HG03460 (cell line): Measurements from ENCODE around the gene PKDCC.
"Not testable (repeated sequence)": the region's sequence is repeated elsewhere in the genome, so short reads cannot be mapped to it uniquely, and the experiment has no call there.

Experiments used
- ATAC-seq: cut with Tn5 transposase; IDR thresholded peaks from one replicate; pipeline ENCODE4 v1.9.1; 2021; ENCODE audit not compliant: unreplicated experiment

The PKDCC gene

DNA sequence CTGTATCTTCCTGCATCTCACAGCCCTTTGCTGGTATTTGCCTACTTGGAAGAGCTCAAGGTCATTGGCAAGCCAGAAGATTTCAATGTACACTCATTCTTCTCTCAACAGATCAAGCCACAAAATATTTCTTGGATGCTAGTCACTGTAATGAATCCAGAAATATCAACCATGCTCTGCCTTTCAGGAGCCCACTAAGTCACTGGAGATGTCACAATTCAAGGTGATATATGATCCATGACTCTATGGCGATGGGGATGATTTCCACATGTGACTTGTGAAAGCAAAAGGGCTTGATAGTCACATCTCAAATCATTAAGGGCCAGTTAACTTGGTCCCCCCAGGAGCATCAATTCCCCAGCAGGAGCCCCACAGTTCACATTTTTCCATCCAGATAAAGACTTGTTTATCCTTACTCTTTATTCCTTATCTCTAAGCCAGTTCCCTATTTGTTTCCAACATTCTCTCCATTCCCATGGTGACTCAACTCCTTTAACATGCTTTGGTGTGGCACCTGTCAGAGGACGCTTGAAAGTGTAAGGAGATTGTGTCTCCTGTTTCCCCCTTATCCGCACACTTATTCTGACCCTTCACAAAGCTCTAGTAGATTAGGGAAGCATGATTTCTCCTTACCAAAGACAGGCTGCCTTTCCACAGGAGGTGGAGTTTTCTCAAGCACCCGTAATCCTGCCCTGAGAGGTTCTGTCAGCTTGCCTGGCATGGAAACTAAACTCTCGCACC lies 15.8 kb downstream of the PKDCC start:
- no peak for ATAC-seq

DNA sequence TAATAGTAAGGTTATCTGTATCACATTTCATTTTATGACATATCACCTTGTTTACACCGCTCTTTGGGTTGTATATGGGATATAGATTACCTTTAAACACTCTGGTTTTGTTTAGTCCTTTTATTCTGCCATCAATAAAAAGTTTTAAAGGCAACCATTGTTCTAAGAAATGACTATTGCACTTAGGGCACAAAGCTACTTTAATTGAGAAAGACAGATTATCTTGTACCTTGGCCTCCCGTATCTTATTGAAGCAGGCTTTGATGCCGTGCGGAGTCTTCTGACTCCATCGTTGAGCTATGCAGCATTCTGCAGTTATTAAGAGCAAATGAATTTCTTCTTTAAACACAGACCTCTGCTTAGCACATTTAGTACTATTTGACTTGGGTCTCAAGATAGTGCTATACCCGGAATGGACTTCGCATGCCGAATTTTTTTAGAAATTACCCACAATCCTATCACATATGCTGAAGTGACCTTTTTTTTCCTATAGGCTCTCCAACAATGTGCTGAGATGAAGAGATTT lies 16.7 kb downstream of the PKDCC start:
- no peak for ATAC-seq

DNA sequence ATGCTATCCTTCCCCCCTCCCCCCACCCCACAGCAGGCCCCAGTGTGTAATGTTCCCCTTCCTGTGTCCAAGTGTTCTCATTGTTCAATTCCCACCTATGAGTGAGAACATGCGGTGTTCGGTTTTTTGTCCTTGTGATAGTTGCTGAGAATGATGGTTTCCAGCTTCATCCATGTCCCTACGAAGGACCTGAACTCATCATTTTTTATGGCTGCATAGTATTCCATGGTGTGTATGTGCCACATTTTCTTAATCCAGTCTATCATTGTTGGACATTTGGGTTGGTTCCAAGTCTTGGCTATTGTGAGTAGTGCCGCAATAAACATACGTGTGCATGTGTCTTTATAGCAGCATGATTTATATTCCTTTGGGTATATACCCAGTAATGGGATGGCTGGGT lies 17.9 kb downstream of the PKDCC start:
- not testable (repeated sequence) for ATAC-seq

DNA sequence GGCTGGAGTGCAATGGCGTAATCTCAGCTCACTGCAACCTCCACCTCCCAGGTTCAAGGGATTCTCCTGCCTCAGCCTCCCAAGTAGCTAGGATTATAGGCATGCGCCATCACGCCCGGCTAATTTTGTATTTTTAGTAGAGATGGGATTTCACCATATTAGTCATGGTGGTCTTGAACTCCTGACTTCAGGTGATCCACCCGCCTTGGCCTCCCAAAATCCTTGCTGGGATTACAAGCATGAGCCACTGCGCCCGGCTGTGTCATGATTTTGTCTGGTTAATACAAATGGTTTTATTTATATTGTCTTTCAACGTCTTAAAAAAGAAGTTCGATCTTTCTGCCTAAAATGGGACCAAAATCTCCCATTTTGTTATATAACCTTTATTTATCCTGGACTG lies 19.2 kb downstream of the PKDCC start:
- ATAC-seq, result not testable (repeated sequence)

DNA sequence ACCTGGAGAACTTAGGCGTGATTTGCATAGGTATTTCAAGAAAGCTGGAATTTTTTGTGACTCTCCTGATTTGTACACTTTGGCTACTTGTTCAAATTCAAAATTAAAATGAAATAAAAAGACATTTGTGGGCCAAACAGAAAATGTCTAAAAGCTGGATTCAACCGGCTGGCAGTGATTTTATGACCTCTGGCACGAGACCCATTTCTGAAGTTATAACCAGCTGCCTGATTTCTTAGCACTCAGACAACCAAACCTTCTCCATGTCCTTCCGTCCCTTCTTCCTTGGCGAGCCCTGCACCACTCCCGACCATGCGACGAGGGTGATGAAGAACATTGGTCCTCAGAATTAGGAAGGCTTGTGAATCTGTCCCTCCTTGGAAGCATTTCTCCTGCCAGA lies 19.7 kb downstream of the PKDCC start:
- ATAC-seq, result no peak

DNA sequence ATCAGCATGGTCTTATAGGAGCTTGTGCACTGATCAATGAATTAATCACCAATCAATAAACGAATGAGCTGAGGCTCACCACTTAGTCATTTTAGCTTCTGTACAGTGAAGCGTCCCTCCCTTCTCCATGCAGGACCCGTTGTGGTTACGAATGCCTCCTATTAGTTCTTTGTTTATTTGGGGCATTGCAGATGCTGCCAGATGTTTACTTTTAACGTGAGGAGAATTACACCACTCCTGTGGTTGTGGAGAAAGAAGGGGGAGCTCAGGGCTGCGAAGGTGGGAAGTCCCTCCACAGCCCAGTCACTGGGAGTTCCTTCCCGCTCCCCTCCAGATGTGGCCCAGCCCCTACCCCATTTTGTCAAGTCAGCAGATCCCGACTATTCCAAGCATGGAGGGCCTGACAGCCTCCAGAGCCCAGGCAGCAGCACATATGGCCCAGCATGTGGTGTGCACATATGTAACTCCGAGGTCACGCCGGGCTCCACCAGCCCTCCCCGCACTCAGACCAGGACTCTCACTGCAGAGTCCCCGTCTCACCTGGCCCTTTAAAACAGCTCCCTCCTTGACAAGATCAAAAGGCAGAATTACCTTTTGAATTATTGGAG lies 20.9 kb downstream of the PKDCC start:
- ATAC-seq, result no peak

DNA sequence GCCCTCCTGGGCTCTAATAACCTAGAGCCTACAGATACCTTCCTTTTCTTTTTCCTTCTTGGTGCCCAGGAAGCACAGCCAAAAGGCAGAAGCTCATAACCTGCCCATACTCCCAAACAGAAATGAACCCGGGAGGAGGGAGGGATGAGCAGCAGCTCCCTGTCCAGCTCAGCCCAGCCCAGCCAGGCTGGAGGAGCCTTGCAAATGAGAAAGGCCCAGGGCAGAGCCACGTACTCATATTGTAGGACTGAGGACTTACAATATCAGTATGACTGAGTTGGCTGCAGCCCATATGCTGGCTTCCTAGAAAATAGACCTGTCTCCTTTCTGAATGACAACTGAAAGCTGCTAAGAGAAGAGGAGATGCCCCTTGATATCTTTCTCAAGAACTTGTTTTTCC lies 21.7 kb downstream of the PKDCC start:
- no peak for ATAC-seq

DNA sequence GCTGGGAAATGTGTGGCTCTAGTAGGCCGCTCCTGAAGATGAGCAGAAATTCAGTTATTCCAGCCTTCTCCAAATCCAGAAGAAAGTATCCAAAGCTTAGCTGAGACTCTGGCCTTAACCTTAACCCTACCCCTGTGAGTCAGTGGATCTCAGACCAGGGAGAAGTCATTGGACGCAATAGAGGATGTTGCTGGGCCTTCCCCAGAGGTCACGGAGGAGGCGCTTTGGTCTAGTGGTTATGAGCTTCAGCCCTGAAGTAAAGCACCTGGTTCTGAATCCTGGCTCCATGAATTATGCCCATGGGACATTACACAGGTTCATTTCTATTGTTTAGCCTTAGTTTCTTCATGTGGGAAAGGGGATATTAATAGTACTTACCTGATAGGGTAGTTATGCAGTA lies 24.0 kb downstream of the PKDCC start:
- no peak for ATAC-seq

DNA sequence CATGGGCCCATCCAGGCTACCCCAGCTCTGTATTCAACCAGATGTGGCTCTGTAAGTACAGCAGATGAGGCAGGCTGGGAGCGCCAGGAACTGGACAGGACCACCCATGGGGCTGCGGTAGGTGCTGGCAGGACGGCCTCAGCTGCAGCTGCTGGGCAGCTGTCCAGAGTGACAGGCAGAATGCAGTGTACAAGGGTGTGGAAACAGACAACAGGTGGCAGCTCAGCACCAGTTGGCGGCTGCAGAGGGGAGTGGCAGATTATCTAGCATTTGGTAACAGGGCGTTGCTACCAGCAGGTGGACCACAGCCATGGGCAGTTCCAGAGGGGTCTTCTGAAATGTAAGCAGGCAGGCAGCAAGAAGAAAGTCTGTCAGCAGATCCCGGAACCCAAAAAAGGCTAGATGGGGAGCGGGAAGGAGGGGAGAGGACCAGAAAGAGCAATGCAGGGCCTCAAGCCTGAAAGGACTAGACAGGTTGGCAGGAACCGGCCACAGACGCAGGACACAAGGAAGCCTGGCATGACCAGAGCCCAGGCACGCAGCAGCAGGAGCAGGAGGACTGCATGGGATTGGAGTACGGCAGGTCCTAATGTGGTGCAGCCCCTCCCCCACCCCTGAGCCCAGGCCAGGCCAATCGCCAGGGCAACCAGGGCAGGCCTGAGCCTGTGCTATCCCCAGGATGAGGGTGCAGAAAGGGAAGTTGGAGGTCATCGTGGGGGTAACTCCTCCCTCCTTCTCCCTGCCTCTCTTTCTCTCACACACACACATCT lies 24.7 kb downstream of the PKDCC start:
- no peak for ATAC-seq

DNA sequence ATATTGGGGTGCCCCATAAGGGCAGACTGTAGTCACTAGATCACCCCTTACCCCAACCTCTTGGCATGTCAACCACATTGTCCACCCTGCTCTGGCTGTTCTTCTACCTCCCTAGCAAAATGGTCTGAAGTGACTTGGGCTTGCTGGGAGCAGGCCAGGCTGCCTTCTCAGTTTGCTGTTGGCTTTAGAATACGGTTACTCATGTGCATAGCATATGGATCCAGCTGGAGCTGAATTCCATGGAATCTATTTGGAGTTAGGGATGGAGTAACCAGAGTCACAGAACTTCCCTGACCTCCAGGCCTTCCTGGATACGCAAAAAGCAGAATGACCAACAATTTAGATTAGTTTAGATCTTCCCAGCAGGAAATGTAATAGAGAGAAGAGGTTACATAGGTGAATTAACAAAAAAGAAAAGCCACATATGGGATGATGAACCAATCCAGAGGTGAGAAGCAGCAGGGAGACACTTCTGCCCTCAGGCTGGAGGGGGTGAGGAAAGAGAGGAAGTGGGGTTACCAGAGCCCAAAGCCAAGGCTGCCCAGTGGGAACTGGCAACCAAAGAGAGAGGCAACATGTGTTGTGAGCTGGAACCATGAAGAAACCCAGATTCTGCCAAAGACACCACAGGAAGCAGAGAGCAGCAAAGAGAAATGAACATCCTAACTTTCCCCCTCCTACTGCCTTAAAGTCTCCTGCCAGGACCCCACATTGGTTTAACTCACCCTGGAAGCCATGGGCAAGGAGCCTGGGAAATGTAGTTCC lies 26.1 kb downstream of the PKDCC start:
- no peak for ATAC-seq

DNA sequence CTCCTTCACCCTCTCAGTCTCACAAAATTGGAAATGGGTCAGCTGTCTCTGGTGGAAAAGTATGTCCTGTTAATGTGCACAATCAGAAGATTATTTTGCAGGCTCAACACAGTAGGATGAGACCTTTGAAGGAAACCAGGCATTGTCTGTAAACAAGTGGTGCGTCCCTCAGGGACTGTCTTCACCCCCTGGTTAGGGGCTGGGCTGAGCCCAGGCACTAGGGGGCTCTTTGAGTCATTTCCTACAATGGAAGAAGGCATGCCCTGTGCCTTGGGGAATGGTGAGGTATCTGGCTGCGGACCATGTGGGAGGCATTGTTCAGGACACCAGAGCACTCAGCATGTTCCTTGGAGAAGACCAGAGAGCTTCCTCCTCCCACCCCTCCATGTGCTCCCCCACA lies 26.8 kb downstream of the PKDCC start:
- ATAC-seq, result no peak

DNA sequence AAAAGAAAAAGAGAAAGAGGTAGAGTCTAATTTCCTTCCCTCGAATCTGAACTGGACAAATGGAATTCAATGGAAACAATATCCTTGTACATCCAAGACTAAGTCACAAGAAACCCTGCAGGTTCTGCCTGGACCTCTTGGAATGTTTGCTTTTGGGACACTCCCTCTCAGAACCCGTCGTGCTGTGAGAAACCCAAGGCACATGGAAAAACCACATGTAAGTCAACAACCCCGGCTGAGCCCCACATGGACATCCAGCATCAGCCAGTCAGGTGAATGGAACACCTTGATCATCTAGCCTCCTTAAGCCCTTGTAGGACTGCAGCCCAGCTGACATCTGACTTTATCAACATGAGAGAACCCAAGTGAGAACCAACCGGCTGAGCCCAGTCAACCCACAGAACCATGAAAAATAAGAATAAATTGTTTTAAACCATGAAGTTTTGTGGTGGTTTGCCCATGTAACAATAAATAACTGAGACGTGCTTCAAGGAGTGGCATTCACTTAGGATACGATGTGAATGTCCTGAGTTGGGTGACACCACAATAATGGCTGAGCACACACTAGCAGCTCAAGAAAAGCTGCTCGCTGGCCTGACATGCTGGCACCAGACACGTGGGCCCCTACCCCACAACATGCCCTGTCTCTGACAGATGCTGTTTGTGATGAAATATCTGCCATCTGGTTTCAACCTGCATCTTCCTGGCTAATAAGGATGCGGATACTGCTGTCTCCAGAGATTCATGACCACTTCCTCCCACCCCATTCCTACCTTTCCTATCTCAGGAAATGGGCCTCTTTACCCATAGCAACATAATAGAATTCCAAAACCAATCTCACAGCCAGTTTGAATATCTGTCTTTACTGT lies 28.8 kb downstream of the PKDCC start:
- ATAC-seq, result no peak

DNA sequence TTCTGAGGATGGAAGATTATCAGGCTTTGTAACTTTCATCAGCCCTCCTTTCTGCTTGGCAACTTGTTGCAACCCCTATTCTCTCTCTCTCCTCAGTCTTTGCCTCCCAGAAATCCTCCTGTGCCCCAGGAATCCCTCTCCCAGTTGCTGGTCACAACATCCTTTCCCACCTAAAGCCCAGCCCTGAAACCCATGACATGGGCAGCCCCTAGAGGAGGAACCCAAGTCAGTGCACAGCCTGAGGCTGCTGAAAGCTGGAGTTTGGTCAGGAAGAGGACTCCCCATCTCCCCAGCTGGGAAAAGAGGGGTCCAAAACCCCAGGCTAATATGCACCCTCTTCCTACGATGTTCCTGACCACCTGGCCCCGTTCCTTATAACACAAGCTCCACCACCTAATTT lies 29.5 kb downstream of the PKDCC start:
- no peak for ATAC-seq

DNA sequence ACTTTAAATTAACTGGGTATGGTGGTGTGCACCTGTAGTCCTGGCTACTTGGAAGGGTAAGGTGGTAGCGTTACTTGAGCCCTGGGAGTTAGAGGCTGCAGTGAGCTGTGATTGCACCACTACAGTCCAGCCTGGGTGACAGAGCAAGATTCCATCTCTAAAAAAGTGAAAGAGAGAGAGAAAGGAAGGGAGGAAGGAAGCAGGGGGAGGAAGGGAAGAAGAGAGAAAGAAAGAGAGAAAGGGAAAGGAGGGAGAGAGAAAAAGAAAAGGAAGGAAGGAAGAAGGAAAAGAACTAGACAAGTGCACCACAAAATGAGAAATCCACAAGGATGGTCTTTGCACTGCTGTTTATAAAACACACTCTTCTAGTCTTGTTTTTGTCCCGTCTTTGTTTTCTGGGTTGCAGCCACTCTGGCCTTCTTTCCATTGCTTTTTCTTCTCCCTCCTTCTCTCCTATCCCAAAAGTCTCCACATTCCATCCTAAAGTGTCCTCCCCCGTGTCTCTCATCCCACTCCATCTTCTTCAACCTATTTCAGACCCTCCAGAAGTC lies 32.0 kb downstream of the PKDCC start:
- no peak for ATAC-seq

DNA sequence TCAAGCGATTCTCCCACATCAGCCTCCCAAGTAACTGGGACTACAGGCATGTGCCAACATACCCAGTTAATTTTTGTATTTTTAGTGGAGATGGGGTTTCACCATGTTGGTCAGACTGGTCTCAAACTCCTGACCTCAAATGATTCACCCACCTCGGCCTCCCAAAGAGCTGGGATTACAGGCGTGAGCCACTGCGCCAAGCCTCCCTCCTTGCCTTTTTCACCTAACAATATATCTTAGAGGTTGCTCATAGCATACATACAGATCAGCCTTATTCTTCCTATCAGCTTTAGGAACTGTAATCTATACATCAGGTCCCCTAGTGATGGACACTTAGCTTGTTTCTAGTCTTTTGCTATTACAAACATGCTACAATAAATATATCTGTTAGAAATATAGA lies 33.3 kb downstream of the PKDCC start:
- not testable (repeated sequence) for ATAC-seq

DNA sequence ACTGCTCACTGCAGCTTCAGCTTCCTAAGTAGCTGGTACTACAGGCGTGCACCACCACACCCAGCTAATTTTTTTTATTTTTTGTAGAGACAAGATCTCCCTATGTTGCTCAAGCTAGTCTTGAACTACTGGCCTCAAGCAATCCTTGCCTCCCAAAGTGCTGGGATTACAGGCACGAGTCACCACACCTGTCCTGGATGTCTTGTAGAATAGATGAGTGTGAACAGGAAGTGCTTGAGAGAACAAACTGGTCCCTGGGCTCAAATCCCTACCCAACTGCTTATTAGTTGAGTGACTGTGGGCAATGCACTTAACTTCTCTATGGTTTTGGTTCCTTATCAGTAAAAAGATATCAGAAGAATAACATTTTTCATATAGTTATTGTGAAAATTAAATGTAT lies 34.2 kb downstream of the PKDCC start:
- ATAC-seq, result no peak

DNA sequence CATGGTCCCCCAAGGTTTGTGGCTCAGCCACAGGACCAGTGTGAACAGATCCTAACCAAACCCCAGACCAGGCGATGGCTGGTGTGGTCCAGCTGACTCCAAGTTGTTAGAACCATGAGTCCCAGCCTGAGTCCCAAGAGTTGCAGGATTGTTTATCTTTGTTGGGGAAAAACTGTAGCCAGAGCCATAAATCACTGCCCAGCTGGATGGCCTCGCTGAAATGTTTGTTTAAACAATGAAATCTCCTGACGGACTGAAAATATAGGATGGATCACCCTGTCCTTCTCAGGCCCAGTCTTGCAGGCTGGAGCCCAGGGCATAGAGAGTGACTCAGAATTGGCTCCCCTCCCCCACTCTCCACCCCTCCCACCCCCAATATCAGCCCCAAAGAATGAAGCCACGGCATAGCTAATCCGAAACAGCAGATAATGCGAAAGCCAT lies 36.4 kb downstream of the PKDCC start:
- ATAC-seq, result no peak

DNA sequence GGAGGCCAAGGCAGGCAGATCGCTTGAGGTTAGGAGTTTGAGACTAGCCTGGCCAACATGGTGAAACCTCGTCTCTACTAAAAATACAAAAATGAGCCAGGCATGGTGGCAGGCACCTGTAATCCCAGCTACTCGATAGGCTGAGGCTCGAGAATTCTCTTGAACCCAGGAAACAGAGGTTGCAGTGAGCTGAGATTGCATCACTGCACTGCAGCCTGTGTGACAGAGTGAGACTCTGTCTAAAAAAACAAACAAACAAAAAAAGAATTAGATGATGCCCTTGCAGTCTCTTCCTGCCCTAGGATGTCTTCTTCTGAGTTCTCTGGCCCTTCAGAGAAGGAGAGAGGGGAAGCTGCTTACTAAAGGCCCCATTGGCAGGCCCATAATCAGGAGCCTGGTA lies 37.2 kb downstream of the PKDCC start:
- not testable (repeated sequence) for ATAC-seq

DNA sequence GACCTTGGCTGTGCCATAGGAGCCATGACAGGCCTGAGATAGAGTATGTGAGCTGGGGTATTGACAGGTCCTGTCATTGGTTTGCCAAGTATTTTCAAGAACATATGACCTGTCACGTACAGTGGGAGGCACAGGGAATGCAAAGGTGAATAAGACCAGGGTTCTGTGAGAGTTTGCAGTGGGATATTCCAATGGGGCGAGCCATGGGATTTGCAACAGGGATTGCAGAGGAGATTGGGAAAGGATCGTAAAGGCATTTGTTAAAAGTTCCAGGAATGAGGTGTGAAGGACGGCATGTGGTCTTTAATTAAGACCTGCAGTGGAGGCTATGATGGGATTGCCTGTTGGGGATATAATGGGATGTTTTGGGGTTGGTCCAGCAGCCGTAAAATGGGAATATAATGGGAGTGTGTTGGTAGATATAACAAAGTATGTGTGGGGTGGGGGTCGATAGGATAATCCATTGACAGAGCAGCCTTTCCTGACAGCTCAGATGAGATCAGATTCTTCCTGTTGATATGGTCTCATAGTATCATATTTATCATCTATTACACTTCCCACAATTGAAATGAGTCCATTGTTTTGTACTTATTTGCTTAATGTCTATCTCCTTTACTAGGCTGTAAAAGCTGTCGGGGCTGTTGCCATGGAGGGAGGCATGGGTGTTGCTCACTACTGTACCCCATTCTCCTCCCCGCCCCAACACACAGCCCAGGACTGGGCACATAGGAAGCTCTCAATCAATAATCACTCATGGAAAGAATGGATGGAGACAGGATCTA lies 38.1 kb downstream of the PKDCC start:
- ATAC-seq, result no peak
